ENCODE data around the gene ETV6. TPM values are rescaled to one million over a fixed set of nuclear protein-coding genes. Genes with fewer than 3 reads are reported as not detected.

ETV6 gene
- total and polyA plus RNA-seq, 2 experiments from 2014 or later = 9.1 to 11.9 TPM

- Histone ChIP-seq H3K4me3 (no peak overlapping the region), H3K27ac (no peak overlapping the region), H3K4me1 (ENCODE audit: low read depth) (peaks cover 8% of the 10 kb centered on the region), H3K9me3 (ENCODE audit: low read depth) (no peaks in the 10 kb centered on the region), H3K27me3 (no peaks in the 10 kb centered on the region), H3K36me3 (no peaks in the 10 kb centered on the region)
- DNase-seq (ENCODE audit: low read depth in 1 of 2, low spot score in 1 of 2) = no peak
- no peak for TF ChIP-seq CTCF (IDR thresholded peaks at IDR 0.05; ENCODE audit: low read depth, low read length)
These were observed 34.9 kb downstream of the ETV6 start for GRCh38 chr12:11684393-11684792.

GRCh38 chr12:11684811-11685210, 35.3 kb downstream of the ETV6 start:
- Histone ChIP-seq H3K4me1 (ENCODE audit: low read depth) (peaks cover 8% of the 10 kb centered on the region), H3K27me3 (no peaks in the 10 kb centered on the region), H3K9me3 (ENCODE audit: low read depth) (no peaks in the 10 kb centered on the region), H3K4me3 (no peak overlapping the region), H3K27ac (no peak overlapping the region), H3K36me3 (no peaks in the 10 kb centered on the region)
- DNase-seq (ENCODE audit: low read depth in 1 of 2, low spot score in 1 of 2) = no peak
- no peak for TF ChIP-seq CTCF (IDR thresholded peaks at IDR 0.05; ENCODE audit: low read depth, low read length)

GRCh38 chr12:11685316-11685715, 35.8 kb downstream of the ETV6 start:
- no peak for TF ChIP-seq CTCF (IDR thresholded peaks at IDR 0.05; ENCODE audit: low read depth, low read length)

GRCh38 chr12:11685716-11686115, 36.2 kb downstream of the ETV6 start:
- Histone ChIP-seq H3K9me3 (ENCODE audit: low read depth) (no peaks in the 10 kb centered on the region), H3K36me3 (no peaks in the 10 kb centered on the region), H3K4me3 (no peak overlapping the region), H3K27me3 (no peaks in the 10 kb centered on the region), H3K27ac (no peak overlapping the region), H3K4me1 (ENCODE audit: low read depth) (peaks cover 8% of the 10 kb centered on the region)
- DNase-seq (ENCODE audit: low read depth in 1 of 2, low spot score in 1 of 2) = no peak
- TF ChIP-seq CTCF (IDR thresholded peaks at IDR 0.05; ENCODE audit: low read depth, low read length) = no peak

More at GRCh38 chr12:11685316-11685715, 35.8 kb downstream of the ETV6 start:
- Histone ChIP-seq H3K36me3 (no peaks in the 10 kb centered on the region), H3K9me3 (ENCODE audit: low read depth) (no peaks in the 10 kb centered on the region), H3K27me3 (no peaks in the 10 kb centered on the region), H3K27ac (no peak overlapping the region), H3K4me1 (ENCODE audit: low read depth) (peaks cover 8% of the 10 kb centered on the region), H3K4me3 (no peak overlapping the region)
- DNase-seq (ENCODE audit: low read depth in 1 of 2, low spot score in 1 of 2) = no peak

- no peak for TF ChIP-seq CTCF (IDR thresholded peaks at IDR 0.05; ENCODE audit: low read depth, low read length)
- Histone ChIP-seq H3K27me3 (no peaks in the 10 kb centered on the region), H3K27ac (no peak overlapping the region), H3K36me3 (no peaks in the 10 kb centered on the region), H3K4me3 (no peak overlapping the region), H3K4me1 (ENCODE audit: low read depth) (peaks cover 8% of the 10 kb centered on the region), H3K9me3 (ENCODE audit: low read depth) (no peaks in the 10 kb centered on the region)
- DNase-seq (ENCODE audit: low read depth in 1 of 2, low spot score in 1 of 2) = no peak
These were observed 36.6 kb downstream of the ETV6 start for GRCh38 chr12:11686120-11686519.

GRCh38 chr12:11687528-11687927, 38.1 kb downstream of the ETV6 start:
- H3K27me3 ChIP-seq = no peaks in the 10 kb centered on the region
- H3K27ac ChIP-seq = no peak overlapping the region
- no peak overlapping the region for H3K4me3 ChIP-seq
- DNase-seq (ENCODE audit: low read depth in 1 of 2, low spot score in 1 of 2) = peak in 1 of 2 donors; percentile 51
- H3K9me3 ChIP-seq (ENCODE audit: low read depth) = no peaks in the 10 kb centered on the region
- no peak for TF ChIP-seq CTCF (IDR thresholded peaks at IDR 0.05; ENCODE audit: low read depth, low read length)
- peaks cover 8% of the 10 kb centered on the region for H3K4me1 ChIP-seq (ENCODE audit: low read depth)
- H3K36me3 ChIP-seq = no peaks in the 10 kb centered on the region

Data from cardiac muscle cell (in vitro differentiated cells and primary cell).